ENCODE measurements around the gene LYL1.
A peak's percentile ranks its signal among the peaks of the same experiment; 100 is the strongest.

LYL1 gene

GRCh38 chr19:13120817-13121216 is 18.2 kb upstream of the LYL1 start:
- Histone ChIP-seq H3K36me3 (ENCODE audit: insufficient read depth, low read length) (no peaks in the 10 kb centered on the region), H3K4me1 (ENCODE audit: insufficient read depth, low read length) (peaks cover 30% of the 10 kb centered on the region), H3K9ac (ENCODE audit: low read depth, low read length) (no peak overlapping the region), H3K9me3 (ENCODE audit: control insufficient read depth, insufficient read depth, low read length) (no peaks in the 10 kb centered on the region)

DNA sequence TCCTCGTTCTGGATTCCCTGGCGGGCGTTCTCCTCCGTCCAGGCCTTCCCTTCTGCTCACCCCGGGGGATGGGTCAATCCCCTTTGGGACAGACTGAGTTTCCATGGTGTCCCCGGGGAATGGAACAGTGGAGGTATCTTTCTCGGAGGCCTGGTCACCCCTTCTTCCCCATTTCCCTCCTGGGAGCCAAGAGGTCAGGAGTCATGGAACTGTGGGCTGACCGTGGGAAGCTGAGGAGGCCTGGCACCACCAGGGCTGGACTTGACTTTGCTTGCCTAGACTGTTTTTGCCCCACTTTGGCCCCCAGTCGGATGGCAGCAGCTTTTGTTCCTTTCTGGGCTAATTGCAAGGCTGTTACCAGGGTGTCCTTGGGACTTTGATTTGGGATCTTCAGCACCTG is 17.4 kb upstream of the LYL1 start:
- no peak overlapping the region; the same call in 1 of the 2 replicates for H3K9ac ChIP-seq (ENCODE audit: low read depth, low read length)
- peaks cover 30% of the 10 kb centered on the region for H3K4me1 ChIP-seq (ENCODE audit: insufficient read depth, low read length)
- no peaks in the 10 kb centered on the region for H3K36me3 ChIP-seq (ENCODE audit: insufficient read depth, low read length)

DNA sequence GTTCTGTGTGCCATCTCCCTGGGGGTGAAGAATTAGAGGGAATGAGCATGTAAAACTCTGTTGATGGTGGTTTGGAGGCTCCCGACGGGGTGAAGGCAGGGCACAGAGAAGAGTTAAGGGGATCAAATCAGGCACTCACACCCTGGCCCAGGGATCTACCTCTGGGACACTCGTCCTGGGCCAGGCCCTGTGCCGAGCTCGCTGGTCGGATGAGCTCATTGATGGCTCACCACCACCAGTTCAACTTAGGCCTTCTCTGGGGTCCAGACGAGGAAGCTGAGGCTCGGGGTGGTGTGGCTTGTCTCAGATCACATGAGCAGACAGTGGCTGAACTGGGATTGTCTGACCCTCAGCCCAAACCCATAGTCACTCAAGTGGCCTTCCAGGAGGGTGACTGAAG is 17.0 kb upstream of the LYL1 start:
- Histone ChIP-seq H3K4me1 (ENCODE audit: insufficient read depth, low read length) (peaks cover 30% of the 10 kb centered on the region), H3K9ac (ENCODE audit: low read depth, low read length) (peak overlapping the region; percentile 49; the same call in 1 of the 2 replicates), H3K36me3 (ENCODE audit: insufficient read depth, low read length) (no peaks in the 10 kb centered on the region; the same call in 1 of the 2 replicates)

More for the DNA sequence above, 17.4 kb upstream of the LYL1 start:
- no peaks in the 10 kb centered on the region for H3K9me3 ChIP-seq (ENCODE audit: control insufficient read depth, insufficient read depth, low read length)

DNA sequence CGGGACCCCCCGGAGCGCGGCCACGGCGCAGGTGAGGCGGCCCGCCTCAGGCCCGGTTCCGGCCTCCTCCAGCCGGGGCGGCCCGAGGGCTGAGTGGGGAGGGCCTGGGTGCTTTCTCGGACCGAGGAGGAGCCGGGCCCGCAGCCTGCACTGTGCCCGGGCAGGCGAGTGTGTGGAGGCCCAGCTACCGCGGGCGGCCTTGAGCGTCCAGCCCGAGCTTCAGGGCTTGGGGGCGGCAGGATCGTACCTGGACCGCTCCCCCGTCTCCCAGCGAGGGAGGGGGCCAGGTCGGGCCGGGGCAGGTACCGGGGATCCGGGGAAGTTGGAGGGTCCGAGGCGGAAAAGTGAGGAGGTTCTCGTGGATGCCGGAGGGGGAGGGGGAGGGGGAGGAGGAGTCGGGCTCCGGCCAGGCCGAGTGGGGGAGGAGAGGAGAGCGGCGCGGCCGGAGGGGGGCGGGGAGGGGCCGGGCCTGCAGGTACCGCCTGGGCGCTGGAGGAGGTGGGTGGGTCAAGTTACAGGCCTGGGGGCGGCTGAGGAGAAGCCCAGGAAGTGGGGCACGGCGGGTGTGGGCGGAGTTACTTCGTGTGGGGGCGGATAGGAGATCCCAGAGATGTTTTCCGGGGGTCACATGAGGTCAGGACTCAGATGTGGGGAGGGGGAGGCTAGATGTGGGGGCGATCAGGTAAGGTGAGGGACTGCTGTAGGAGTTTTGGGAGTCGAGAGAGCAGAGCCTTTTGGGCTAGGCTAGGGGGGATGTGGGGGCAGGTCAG is 16.0 kb upstream of the LYL1 start:
- peaks cover 30% of the 10 kb centered on the region for H3K4me1 ChIP-seq (ENCODE audit: insufficient read depth, low read length)
- no peaks in the 10 kb centered on the region; the same call in 1 of the 2 replicates for H3K36me3 ChIP-seq (ENCODE audit: insufficient read depth, low read length)
- H3K9ac ChIP-seq (ENCODE audit: low read depth, low read length): peak overlapping the region; percentile 82
- H3K9me3 ChIP-seq (ENCODE audit: control insufficient read depth, insufficient read depth, low read length): no peaks in the 10 kb centered on the region

More for the DNA sequence above, 17.0 kb upstream of the LYL1 start:
- no peaks in the 10 kb centered on the region for H3K9me3 ChIP-seq (ENCODE audit: control insufficient read depth, insufficient read depth, low read length)

- Histone ChIP-seq H3K9ac (ENCODE audit: low read depth, low read length) (peak within 1 kb of the TSS; percentile 82), H3K4me1 (ENCODE audit: insufficient read depth, low read length) (peaks cover 30% of the 10 kb centered on the region), H3K36me3 (ENCODE audit: insufficient read depth, low read length) (no peaks in the 10 kb centered on the region; the same call in 1 of the 2 replicates), H3K9me3 (ENCODE audit: control insufficient read depth, insufficient read depth, low read length) (no peaks in the 10 kb centered on the region)
These were observed 15.2 kb upstream of the LYL1 start, which contains the start of gene NACC1 for GRCh38 chr19:13117772-13118423. TSS of gene NACC1 (plus strand) at chr19:13118264. CDS start at chr19:13135208, 16,944 bp downstream.

GRCh38 chr19:13117176-13117771 is 14.6 kb upstream of the LYL1 start:
- H3K9ac ChIP-seq (ENCODE audit: low read depth, low read length): peak overlapping the region; percentile 75; the same call in 1 of the 2 replicates
- H3K4me1 ChIP-seq (ENCODE audit: insufficient read depth, low read length): peaks cover 29% of the 10 kb centered on the region
- no peaks in the 10 kb centered on the region for H3K9me3 ChIP-seq (ENCODE audit: control insufficient read depth, insufficient read depth, low read length)
- H3K36me3 ChIP-seq (ENCODE audit: insufficient read depth, low read length): no peaks in the 10 kb centered on the region; the same call in 1 of the 2 replicates

- Histone ChIP-seq H3K36me3 (ENCODE audit: insufficient read depth, low read length) (no peaks in the 10 kb centered on the region; the same call in 1 of the 2 replicates), H3K4me1 (ENCODE audit: insufficient read depth, low read length) (peaks cover 21% of the 10 kb centered on the region), H3K9ac (ENCODE audit: low read depth, low read length) (peak within 1 kb of the TSS; percentile 75), H3K9me3 (ENCODE audit: control insufficient read depth, insufficient read depth, low read length) (no peaks in the 10 kb centered on the region)
These were observed 13.9 kb upstream of the LYL1 start, which contains the start of gene TRMT1 for GRCh38 chr19:13116282-13117175. TSS of gene TRMT1 (minus strand) at chr19:13116740. CDS start at chr19:13116399, 341 bp downstream.

DNA sequence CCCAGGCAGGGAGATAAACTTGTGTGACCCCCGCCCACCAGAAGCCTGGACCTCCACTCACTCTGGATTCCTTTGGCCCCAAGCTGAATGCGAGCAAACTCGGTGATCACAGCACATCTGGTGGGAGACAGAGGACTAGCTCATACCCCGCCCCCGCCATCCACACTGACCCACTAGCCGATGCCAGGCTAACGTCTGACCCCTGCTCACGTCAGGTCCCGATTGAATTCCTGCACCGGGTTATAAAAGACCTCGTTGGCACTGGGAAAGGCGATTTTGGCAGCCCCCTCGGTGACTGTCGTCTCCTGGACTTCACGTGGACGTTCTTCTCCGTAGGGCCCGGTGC is 13.3 kb upstream of the LYL1 start:
- no peaks in the 10 kb centered on the region for H3K9me3 ChIP-seq (ENCODE audit: control insufficient read depth, insufficient read depth, low read length)
- H3K36me3 ChIP-seq (ENCODE audit: insufficient read depth, low read length): no peaks in the 10 kb centered on the region; the same call in 1 of the 2 replicates
- H3K4me1 ChIP-seq (ENCODE audit: insufficient read depth, low read length): peaks cover 16% of the 10 kb centered on the region
- H3K9ac ChIP-seq (ENCODE audit: low read depth, low read length): peak overlapping the region; percentile 75

DNA sequence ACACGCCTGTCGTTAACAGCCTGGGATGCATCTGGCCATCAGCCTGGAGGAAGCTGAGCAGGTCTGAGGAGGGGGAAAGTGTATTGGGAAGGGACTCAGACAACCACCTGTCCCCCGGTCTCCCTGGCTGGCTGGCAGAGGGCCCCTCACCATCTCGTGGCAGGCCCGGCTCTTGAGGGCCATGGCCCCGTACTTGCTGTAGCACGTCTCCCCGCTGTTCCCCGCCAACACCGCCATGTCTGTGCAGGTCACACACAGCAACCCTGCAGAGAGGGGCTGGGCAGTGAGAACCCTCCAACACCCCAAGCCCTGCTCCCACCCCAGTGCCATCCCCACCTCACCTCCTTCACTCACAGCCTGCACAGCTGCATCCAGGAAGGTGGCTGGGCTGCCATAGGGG is 9.9 kb upstream of the LYL1 start:
- Histone ChIP-seq H3K4me1 (ENCODE audit: insufficient read depth, low read length) (no peaks in the 10 kb centered on the region), H3K36me3 (ENCODE audit: insufficient read depth, low read length) (peaks cover 7% of the 10 kb centered on the region), H3K9ac (ENCODE audit: low read depth, low read length) (no peak overlapping the region), H3K9me3 (ENCODE audit: control insufficient read depth, insufficient read depth, low read length) (no peaks in the 10 kb centered on the region)

DNA sequence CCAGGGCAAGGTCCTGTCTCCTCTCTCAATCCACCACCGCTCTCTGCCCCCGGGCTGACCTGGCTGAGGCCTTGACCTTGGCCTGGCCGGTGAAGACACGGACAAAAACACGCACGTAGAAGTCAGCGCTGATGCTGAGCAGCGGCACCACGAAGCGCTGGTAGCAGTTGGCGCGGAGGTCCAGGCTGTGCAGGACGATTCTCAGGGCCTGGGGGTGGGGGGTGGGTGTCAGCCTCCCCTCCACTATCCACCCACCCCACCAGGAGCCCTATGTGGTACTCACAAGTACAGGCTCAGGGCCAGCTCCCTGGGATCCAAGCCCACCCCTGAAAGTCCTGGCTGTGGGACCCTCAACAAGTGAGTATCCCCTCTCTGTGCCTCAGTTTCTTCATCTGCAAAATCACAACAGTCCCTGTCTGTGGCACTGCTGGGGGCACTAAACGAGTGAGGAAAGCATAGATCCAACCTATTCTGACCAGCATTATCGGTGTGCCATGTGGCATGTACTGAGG is 7.5 kb upstream of the LYL1 start:
- H3K9ac ChIP-seq (ENCODE audit: low read depth, low read length): no peak overlapping the region
- peaks cover 11% of the 10 kb centered on the region for H3K36me3 ChIP-seq (ENCODE audit: insufficient read depth, low read length)
- no peaks in the 10 kb centered on the region for H3K9me3 ChIP-seq (ENCODE audit: control insufficient read depth, insufficient read depth, low read length)
- no peaks in the 10 kb centered on the region for H3K4me1 ChIP-seq (ENCODE audit: insufficient read depth, low read length)

DNA sequence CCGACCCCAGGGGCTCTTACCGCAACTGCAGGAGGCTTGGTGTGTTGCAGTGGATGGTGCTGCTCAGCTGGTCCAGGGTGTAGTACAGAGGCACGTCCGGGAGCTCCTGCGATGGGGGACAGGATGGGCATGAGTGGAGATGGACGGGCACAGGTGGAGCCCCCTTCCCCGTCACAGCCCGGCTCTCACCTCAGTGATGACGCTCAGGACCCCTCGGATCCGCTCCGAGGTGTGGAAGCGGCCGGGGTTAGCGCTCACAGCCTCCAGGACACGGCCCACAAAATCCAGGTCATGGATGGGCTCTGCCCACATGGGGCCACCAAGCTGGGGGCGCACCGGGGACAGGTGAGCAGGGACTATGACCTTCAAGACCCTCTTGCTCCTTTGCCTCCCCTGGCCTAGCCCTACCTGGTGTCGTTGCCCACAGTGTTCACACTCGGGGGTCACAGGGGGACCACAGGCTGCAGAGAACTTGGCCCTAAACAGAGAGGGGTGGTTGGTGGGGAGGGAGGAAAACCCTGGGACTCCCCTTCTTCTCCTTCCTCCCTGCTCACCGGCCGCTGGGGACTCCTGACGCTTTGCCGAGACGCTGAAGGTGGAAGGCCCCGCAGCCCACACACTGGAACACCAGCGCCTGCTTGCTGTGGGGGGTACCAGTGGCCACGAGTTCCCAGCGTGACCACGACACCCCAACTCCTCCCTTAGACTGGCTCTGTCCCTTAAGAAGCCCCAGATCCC is 6.9 kb upstream of the LYL1 start:
- no peaks in the 10 kb centered on the region for H3K4me1 ChIP-seq (ENCODE audit: insufficient read depth, low read length)
- peaks cover 11% of the 10 kb centered on the region for H3K36me3 ChIP-seq (ENCODE audit: insufficient read depth, low read length)
- H3K9ac ChIP-seq (ENCODE audit: low read depth, low read length): no peak overlapping the region
- H3K9me3 ChIP-seq (ENCODE audit: control insufficient read depth, insufficient read depth, low read length): no peaks in the 10 kb centered on the region

DNA sequence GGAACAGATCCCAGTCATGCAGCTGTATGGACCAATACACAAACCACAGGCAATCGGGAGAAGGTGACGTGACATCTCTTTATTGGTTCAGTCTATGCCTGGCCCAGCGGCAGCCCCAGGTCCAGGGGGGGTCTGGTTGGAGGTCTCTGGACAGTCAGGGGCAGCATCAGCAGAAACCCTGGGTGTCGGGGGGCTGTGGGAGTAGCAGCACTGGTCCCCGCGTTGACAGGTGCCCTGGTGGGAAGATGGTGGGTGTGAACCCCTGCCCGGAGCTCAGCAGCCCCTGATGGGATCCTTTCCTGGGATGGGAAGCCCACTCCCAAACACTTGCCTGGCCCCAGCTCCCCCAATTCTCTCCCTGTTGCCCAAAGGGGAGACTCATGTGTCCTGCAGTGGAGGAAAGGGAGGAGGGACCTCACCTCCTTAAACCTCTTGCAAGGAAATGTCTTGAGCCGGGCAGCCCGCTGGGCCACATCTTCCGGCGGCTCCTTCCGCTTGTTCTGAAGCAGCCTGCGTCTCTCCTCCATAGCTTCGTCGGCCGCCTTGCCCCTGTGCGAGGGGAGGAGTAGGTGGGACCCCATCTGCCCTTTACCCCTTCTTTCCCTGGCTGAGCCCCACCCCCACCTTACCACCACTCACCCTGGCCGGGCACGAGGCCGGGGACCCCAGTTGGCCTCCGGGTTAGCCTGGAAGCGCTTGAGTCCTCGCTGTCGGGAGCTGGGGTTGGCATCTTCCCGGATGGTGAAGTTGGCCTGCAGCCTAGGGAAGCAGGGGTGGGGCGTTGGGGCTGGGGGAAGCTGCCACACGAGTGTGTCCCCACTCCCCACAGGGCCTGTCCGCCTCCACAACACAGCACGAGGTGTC is 2.4 kb upstream of the LYL1 start:
- Histone ChIP-seq H3K9ac (ENCODE audit: low read depth, low read length) (no peak overlapping the region), H3K36me3 (ENCODE audit: insufficient read depth, low read length) (peaks cover 8% of the 10 kb centered on the region), H3K4me1 (ENCODE audit: insufficient read depth, low read length) (peaks cover 5% of the 10 kb centered on the region; the same call in 1 of the 2 replicates), H3K9me3 (ENCODE audit: control insufficient read depth, insufficient read depth, low read length) (no peaks in the 10 kb centered on the region)

Data from ES-I3 (cell line).